Measurements from ENCODE around the gene EFS. TPM values are rescaled to one million over a fixed set of nuclear protein-coding genes. Genes with fewer than 3 reads are reported as not detected.
"Not testable (repeated sequence)": the region's sequence is repeated elsewhere in the genome, so short reads cannot be mapped to it uniquely, and the experiment has no call there.

EFS gene
- polyA plus RNA-seq, 4 donors: 36.6 to 53.0 (median 40.1) TPM

- no peak for DNase-seq (ENCODE audit: low read depth in 4 of 4, low spot score in 3 of 4)
These were observed 20.5 kb downstream of the EFS start for GRCh38 chr14:23344481-23344880.

- DNase-seq (ENCODE audit: low read depth in 4 of 4, low spot score in 3 of 4): no peak
These were observed 25.3 kb downstream of the EFS start for GRCh38 chr14:23339506-23340268.

GRCh38 chr14:23335623-23336022, 29.3 kb downstream of the EFS start:
- DNase-seq (ENCODE audit: low read depth in 4 of 4, low spot score in 3 of 4): no peak

GRCh38 chr14:23327947-23328744, 36.8 kb downstream of the EFS start:
- peak in 3 of 4 donors; percentile 60 to 73 (median 69) for DNase-seq (ENCODE audit: low read depth in 4 of 4, low spot score in 3 of 4)

- DNase-seq (ENCODE audit: low read depth in 4 of 4, low spot score in 3 of 4): no peak
These were observed 38.3 kb downstream of the EFS start for GRCh38 chr14:23326491-23327332.

GRCh38 chr14:23325746-23326145, 39.2 kb downstream of the EFS start:
- not testable (repeated sequence) for DNase-seq (ENCODE audit: low read depth in 4 of 4, low spot score in 3 of 4)

GRCh38 chr14:23324993-23325392, 40.0 kb downstream of the EFS start:
- DNase-seq (ENCODE audit: low read depth in 4 of 4, low spot score in 3 of 4): no peak

- no peak for DNase-seq (ENCODE audit: low read depth in 4 of 4, low spot score in 3 of 4)
These were observed 40.5 kb downstream of the EFS start for GRCh38 chr14:23324455-23324846.

GRCh38 chr14:23323838-23324454, 41.0 kb downstream of the EFS start:
- no peak for DNase-seq (ENCODE audit: low read depth in 4 of 4, low spot score in 3 of 4)

GRCh38 chr14:23322568-23323517, 42.1 kb downstream of the EFS start:
- no peak for DNase-seq (ENCODE audit: low read depth in 4 of 4, low spot score in 3 of 4)

GRCh38 chr14:23321572-23322547, 43.1 kb downstream of the EFS start:
- peak in 1 of 4 donors; percentile 25 for DNase-seq (ENCODE audit: low read depth in 4 of 4, low spot score in 3 of 4)

GRCh38 chr14:23320584-23321571, 44.1 kb downstream of the EFS start, which contains the start of gene PABPN1:
TSS of gene PABPN1 (plus strand) at chr14:23321457. CDS start at chr14:23321470, 13 bp downstream.
- DNase-seq (ENCODE audit: low read depth in 4 of 4, low spot score in 3 of 4): peak; percentile 99 to 100 (median 100)

GRCh38 chr14:23319746-23320583, 45.0 kb downstream of the EFS start:
- DNase-seq (ENCODE audit: low read depth in 4 of 4, low spot score in 3 of 4): no peak

- no peak for DNase-seq (ENCODE audit: low read depth in 4 of 4, low spot score in 3 of 4)
These were observed 48.7 kb downstream of the EFS start for GRCh38 chr14:23316300-23316699.

- DNase-seq (ENCODE audit: low read depth in 4 of 4, low spot score in 3 of 4): no peak
These were observed 54.4 kb downstream of the EFS start for GRCh38 chr14:23310546-23310945.

Data from right renal pelvis (tissue), 4 donors.